ENCODE data around the gene ART1.

The ART1 gene

DNA sequence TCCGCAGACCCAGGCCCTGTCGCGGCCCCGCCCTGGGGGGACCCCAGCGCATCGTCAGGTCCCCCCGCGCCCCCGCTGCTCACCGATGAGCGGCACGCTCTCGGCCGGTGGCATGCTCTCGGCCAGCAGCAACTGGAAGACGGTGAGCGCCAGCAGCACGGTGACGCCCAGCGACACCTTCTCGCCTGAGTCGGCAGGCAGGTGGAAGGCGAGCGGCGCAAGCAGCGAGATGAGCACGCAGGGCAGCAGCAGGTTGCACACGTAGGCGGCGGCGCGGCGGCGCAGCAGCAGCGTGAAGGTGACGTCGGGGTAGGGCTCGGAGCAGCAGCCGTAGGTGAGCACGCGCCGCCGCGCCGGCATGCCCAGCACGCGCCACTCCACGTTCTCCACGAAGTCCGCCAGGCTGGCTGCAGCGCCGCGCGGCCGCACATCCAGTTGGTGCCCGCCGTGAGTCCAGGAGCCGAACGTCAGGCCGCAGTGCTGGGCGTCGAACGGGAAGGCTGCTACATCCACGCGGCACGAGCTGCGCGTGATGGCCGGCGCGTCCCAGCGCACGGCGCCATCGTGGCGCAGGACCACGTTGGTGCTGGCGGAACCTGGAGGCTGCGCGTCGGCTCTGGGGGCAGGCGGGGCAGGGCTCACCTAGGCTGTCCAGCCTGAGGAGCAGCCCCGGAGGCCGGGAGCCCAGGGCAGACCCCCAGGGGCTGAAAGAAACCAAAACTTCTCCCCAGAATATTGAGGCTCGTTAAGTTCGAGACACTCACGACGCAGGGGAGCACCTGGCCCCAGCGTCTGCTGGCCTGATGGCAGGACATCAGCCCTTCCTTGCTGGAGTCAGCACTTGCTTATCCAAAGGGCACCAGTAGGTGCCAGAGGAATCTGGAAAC is 22.5 kb downstream of the ART1 start:
- DNase-seq = no peak

DNA sequence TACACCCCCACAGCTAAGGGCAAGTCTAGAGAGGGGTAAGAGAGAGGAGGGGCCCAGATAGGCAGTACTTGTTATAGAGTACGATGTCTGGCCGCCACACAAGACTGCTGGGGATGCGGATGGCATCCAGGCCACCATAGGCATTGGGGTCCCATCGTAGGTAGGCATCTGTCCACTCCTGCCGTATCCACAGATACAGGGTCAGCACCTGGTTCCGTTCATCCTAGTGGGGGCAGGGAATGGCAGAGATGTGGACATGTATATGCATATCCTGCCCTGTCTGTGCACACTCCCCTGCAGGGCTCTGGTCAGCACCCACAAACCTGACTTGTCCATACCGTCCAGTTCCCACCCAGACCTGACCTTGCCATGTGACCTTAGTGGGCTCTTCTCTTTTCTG is 24.2 kb downstream of the ART1 start:
- no peak for DNase-seq

DNA sequence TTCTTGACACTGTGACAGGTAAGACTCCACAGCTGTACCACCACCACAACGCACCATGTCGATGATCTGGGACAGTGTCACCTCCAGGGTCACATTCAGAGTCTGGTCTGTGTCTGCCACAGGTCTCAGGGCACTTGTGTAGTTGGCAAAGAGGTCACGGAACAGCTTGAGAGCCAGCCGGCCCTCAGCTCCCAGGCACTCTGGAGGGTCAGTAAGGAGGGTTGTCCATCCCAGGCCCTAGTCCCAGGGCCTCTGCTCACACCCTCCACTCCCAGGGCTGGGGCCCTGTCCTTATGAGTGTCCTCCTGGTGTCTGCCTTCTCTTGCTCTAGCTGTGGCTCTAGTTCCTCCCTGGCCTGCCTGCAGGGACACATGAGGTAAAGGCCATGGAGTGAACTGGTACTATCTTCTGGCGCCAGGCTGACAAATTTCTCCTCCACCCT is 24.8 kb downstream of the ART1 start:
- DNase-seq = no peak

DNA sequence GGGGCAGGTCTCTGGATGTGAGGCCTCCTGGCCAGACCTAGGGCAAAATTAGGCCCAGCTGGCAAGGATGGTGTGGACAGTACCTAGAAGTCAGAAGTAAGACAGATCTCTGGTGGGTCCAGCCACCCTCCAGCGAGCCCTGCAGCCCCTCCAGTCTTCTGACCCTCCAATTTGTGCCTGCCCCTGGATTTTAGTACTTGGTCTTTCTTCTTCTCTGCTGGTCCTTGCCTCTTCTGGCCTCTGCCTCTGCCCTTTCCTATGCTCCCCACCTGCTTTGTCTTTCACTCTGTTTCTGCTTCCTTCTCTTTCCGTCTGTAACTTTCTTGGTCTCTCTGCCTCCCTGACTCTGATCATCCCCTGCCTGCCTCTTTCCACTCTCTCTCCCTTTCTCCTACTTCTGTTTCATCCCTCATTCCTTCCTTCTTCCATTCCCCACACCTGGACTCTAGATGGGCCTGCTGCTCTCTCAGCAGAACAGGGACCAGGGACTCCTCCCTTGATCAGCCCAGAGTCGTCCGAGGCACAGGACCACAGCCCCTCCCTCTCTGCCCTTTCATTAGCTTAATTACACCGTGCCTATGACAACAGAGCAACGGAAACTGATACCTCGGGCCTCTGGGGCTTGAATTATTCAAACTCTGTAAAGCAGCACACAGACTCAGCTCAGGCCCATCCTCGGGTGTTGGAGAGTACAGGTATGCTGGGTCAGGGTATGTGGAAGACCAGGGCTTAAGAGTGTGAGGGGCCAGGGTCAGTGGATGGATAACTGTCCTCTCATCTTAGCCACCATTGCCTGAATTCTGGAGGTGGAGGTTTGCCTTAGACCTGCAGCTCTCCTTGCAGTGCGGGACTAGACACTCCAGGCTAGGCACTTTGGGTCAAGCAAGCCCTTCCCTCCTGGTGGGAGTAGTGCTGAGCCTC is 26.7 kb downstream of the ART1 start, which contains the start of gene CHRNA10:
TSS of gene CHRNA10 (minus strand) at position 51 of the 921 bp plus-strand sequence. CDS start 72 bp downstream, outside the sequence.
- DNase-seq = no peak

DNA sequence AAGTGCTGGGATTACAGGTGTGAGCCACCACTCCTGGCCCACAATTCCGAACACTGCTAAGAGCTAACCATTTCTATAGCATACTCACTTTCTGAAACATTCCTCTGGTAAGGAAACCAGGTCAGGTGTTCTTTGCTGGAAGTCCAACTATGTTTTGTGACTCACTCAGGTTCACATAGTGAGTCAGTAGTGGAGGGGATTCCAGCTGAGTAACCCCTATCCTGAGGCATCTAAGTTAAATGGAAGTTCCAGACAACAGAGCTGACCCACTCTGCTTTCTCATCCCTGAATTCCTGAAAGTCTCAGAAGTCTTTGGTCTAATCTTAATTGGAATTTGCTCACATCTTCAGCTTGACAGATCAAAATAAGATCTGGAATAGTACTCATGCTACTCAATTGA is 29.3 kb downstream of the ART1 start:
- no peak for DNase-seq

DNA sequence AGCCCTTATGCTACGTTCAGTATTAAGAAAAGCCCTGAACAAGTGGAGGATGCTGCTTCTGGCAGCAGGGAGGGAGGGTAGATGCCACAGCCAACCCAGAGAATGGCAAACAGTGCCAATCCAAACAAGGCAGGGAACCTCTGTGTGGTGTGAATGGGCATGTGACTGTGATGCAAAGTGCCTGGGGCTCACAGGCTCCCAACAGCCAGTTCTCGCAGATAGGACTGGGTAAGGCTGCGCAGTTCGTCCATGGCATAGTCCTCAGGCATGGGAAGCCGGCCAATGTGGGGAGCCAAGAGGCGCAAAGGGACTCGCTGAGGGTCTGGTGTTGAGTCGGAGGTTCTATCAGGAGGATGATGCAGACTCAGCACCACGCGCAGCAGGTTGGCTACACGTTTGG is 31.0 kb downstream of the ART1 start:
- DNase-seq = no peak

DNA sequence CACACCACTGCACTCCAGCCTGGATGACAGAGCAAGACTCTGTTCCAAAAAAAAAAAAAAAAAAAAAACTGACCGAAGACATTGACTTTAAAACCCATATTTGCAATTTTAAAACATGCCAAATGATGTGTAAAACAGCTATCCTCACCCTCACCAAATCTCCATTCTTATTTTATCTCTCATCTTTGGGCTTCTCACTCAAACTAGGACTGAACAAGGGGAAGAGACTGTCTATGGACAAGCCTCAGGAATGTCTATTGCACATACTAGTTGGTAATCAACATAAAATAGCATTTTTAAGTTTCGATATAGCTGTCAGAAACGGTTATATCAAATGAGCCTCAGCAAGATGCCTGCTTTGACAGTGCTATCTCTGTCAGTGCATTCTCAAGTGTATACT is 34.1 kb downstream of the ART1 start:
- no peak for DNase-seq

DNA sequence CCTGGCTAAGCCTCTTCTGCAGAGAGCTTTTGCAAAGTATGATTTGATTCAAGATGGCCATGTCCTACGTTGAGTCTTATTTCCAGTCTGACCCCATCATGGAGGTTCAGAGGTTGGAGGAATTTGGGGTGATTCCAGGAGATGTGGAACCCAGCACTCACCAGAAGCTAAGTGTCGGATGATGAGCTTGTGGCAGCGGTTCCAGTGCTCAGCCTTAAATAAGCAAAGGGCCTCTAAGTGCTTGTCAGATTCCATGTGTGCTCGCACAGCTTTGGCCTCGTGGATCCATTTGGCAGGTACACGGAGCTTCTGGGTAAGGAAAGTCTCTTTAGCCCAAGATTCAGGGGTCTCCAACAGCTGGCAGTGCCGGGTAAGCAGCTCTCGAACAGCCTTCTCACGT is 38.1 kb downstream of the ART1 start:
- no peak for DNase-seq

DNA sequence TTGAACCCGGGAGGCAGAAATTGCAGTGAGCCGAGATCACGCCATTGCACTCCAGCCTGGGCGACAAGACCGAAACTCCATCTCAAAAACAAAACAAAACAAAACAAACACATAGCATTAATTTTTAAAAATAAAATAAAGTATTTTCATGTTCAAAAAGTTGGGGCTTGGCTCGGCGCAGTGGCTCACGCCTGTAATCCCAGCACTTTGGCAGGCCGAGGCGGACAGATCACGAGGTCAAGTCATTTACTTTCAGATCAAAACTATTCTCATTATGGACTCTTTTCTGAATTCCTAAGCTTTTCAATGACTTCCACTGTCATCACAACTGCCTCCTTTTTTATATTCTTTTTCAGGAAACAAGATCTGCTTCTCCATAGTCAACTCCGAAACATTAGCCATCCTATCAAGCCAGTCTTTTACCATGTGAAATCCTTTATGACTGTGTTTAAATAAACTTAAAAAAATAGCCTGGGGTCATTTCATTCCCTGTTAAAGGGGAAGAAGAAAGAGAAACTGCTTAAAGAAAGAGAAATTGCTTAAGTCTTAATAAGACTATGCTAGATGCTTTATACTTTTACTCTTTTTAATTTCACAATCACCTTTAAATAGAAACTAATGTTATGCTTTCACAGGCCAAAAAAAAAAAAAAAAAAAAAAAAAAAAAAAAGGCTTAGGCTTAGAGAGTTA is 39.3 kb downstream of the ART1 start:
- no peak for DNase-seq

DNA sequence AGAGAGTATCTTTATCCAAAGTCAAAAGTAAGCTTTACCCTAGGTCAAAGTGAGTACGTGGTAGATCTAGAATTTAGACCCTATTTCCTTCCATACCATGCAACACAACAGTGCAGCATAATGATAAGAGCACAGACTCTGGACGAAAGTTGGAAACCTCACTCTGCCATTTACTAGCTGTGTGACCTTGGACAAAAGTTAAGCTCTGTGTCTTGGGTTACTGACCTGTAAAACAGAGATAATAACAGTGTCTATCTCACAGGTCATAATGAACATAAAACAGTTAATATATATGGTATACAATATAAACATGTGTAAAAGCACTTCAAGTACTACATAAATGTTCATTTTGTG is 39.9 kb downstream of the ART1 start:
- DNase-seq = no peak

DNA sequence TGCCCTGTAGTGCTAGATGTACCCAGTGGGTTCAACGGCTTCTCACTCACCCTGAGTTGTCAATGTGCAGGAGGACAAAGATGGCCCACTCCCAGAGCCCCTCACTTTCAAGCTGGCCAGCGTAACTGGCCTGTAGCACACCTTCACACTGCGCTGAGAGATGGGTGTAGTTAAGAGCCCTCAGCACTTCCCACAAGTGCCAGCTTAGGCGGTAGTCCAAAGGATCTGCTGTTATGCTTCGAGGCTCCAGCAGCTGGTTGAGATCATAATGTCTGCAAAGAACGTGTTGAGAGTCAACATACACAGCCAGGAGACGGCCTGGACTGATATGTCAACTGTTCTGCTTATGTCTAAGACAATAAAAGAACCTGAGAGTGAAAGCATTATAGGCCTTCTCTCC is 41.0 kb downstream of the ART1 start:
- DNase-seq = no peak

DNA sequence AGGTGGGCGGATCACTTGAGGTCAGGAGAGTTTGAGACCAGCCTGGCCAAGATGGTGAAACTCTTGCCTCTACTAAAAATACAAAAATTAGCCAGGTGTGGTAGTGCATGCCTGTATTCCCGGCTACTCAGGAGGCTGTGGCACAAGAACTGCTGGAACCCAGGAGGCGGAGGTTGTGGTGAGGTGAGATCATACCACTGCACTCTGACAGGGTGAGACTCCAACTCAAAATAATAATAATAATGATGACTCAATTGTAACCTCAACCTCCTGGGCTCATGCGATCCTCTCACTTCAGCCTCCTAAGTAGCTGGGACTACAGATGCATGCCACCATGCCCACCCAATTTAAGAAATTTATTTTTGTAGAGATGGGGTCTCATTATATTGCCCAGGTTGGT is 41.8 kb downstream of the ART1 start:
- DNase-seq = no peak

DNA sequence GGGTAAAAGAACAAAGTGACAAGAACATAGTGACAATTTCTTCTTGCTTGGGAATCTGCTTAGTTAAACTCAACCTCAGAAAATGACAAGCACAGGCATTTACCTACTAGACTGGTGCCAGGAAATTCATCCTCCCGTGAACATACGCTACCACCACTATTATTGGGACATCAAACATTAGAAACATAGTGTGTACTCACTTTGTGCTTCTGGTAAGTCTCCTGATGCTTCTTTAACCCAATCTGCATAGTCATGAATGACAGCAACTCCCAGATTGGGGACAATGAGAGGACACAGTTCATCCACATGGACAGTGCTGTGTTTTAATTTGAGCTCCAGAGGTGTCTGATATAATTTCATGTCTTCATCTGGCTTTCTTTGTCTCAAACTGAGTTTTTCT is 55.5 kb downstream of the ART1 start:
- no peak for DNase-seq

DNA sequence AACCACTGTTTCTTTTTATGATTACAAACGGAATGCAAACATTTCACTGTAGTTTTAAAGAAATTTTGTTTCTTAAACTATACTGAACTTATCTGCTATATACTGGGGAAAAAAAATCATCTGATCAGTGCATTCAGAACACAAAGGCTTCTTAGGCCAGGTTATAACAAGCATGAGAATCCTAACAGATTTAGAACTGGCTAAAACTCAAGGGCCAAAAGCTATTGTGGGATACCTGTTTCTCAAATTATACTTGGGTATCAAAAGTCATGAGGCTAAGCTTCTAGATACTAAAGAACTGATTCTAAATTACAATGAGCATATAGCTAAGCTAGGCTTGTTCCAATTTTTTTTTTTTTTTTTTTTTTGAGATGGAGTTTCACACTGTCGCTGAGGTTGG is 56.0 kb downstream of the ART1 start:
- DNase-seq = no peak

DNA sequence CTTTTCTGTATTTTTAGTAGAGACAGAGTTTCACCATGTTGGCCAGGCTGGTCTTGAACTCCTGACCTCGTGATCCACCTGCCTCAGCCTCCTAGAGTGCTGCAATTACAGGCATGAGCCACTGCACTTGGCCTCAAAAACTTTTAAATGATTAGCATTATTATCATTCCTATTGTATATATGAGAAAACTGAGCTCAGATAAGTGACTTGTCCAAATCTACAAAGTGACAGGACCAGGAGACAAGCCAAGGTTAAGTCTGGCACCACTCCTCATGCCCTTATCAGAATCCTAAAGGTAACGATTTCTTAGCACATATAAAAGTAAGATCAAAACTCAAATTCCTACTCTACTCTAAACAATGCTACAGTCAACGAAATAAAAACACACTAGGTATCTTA is 58.5 kb downstream of the ART1 start:
- DNase-seq = no peak

DNA sequence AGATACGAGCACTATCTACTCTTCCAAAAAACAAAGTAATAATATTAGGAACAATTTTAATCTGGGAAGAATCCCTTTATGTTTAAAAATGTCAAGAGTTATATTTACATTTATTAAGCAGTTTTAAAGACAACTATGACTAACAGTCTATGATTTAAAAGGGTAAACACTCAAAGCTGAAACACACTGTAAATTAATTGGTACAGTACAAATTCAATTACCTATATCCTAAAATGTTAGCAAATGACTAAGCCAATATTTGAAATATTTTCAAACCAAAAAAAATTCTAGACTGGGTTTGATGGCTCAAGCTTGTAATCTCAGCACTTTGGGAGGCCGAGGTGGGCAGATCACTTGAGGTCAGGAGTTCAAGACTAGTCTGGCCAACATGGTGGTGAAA is 62.2 kb downstream of the ART1 start:
- no peak for DNase-seq

DNA sequence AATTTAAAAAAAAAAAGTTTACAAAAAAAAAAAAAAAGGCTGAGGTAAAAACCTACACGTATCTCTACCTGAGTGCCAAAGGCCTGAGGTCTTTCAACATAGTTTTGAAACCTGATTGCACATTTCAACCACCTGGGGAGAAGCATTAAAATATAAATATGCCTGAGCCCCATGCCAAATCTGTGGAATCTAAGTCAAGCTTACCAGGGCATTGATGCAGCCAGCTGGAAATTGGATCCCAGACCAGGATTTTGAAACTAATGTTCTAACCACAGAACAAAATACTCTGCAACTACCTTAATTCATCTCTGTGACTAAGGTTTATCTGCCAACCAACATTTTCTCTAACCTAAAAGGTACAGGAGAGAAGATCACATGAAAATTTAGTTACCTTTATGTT is 65.0 kb downstream of the ART1 start:
- DNase-seq = no peak

DNA sequence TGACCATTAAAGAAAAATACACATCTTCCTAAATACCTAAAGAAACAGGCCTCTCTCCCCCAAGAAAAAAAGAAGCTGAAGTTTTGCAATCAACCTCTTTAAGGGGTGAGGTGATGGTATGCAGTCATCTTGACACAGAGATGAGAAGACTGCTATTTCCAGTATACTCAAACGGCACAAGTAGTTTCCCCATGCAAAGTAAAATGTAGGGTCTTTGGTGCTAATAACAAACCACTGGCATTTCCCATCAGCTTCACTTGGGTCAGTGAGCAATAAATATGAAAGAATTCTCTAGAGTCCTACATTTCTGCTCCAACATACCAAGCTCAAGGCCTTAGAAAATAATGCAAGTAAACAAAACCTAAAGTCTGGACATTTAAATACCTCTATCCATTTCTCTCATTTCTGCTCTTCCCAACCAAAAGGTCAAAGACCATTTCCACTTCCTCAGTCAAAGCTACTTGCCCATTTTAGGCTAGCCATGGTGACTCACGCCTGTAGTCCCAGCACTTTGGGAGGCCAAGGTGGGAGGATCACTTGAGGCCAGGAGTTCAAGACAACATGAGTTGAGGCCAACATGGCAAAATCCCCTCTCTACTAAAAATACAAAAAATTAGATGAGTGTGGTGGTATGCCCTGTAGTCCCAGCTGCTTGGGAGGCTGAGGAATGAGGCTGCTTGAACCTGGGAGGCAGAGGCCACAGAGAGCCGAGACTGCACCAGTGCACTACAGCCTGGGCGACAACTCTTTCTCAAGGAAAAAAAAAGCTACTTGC is 65.7 kb downstream of the ART1 start:
- no peak for DNase-seq

DNA sequence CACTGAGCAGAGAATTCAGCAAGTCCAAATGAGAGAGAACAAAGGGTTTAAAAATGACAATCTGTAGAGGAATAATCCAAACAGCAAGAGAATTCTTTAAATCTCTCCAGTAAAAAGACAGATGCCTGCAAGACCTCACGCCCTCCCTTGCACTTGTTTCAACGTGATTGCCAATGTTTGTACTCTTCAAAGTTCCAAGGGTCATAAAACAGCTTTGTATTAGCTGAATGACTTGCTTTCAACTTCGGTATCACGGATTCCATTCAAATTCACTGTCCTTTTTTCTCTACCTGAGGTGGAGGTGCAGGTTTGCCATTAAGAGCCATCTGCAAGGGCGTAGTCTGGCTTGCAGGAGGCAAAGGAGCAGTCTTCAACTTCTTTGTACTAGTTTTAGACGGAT is 67.3 kb downstream of the ART1 start:
- DNase-seq = no peak
